PC-3 (cell line): Measurements from ENCODE around the gene ZNF470.

Experiments
- CTCF ChIP-seq: fragments of 300-600 bp; sonication (generic); conservative IDR thresholded peaks from 2 replicates; pipeline ENCODE4 v1.5.1; 2017; ENCODE audit warnings: antibody characterized with exemption, low read depth, mild to moderate bottlenecking, low read length
- EZH2 ChIP-seq: fragments of 300-600 bp; sonication (generic); IDR thresholded peaks from one replicate; pipeline ENCODE4 v1.6.1; 2017; ENCODE audit warnings: antibody characterized with exemption, mild to moderate bottlenecking, low read length; ENCODE audit not compliant: unreplicated experiment

- TF ChIP-seq CTCF (no peak), EZH2 (no peak)
Measured at GRCh38 chr19:56608274-56608964, 41.2 kb downstream of the ZNF470 start.
